Fibroblast of the conjunctiva (primary cell): Measurements from ENCODE around the gene LDLRAD3.

Source experiments
- DNase-seq: peaks from one replicate; pipeline ENCODE4 v3.0.0-alpha.2; 2010; ENCODE audit warnings: low read depth

Gene LDLRAD3

GRCh38 chr11:35962369-35963138, 18.7 kb downstream of the LDLRAD3 start:
- no peak for DNase-seq

- no peak for DNase-seq
These were observed 20.0 kb downstream of the LDLRAD3 start for GRCh38 chr11:35963911-35964310.

DNA sequence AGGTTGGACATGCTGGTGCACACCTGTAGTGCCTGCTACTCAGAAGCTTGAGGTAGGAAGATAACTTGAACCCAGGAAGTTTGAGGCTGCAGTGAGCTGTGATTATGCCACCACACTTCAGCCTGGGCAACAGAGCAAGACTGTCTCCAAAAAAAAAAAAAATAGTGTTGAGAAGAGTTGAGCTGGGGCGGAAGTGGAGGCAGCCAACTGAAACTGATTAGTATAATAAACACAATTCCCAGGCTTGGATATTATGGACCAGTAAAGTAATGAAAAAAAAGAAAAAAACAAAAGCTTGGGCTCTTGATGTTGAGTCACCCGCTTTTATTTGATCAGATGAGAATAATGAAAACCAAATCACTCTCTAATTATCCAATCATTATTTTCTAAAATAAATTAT, 21.0 kb downstream of the LDLRAD3 start:
- DNase-seq, result no peak

DNA sequence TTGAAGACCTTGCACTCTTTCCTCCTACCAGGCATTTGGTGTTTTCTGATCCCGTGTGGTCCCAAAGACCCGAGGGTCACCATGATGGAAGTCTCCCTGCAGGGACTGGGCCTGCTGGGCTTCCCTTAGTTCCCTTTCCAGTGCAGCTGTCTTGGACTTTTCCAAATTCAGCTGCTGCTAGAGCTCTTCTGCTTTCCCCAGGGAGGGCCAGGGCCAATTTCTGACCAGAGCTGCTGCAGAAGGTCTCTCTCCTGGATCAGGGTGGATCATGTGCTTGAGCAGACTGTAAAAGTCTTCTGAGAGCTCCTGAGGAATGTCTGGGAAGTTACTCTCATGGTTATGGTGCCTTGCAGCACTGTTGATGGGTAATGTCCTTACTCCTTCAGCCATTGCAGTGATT, 23.2 kb downstream of the LDLRAD3 start:
- no peak for DNase-seq

GRCh38 chr11:35968386-35969088, 24.7 kb downstream of the LDLRAD3 start:
- DNase-seq, result no peak

DNA sequence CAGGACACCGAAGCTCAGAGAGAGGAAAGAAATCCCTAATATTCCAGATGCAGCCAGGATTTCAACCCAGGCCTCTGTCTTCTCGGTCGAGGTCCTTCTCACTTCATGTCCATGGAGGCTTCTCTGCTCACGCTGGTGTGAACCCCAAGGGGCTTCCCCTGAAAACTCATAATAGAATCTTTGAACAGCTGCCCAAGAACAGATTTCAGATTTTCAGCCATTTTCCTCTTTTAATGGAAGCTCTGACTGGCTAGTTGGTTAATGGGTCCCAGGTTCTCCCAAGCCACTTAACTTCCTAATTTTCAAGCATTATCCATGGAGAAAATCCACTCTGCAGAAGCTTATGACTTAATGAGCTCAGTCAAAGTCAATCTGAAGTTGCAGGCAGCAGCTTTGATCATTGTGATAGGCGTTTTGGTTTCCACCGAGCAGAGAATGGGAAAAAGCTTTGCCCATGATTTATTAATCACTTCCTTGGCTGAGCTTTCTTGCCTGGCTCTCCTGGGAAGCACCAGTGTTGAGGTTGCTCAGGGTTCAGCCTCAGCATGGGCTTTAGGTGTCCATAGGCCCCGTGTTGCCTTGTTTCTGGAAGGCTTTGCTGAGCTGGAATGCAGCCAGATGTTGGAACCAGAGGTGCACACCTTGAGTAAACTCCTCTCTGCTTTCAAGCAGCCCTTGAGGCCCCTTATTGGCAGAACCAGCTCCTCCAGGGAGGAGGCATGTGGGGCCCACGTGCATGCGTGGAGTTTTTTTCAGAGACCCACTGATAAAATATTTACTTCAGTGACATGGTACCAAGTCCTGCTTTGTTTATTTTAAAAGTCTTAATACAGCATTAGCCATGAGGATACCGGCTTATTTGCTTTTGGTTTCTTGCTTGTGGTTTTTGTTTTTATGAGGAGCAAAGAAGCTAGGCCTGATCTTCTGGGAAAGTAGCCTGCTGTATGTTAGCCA, 25.5 kb downstream of the LDLRAD3 start:
- DNase-seq, result no peak

- no peak for DNase-seq
These were observed 26.6 kb downstream of the LDLRAD3 start for GRCh38 chr11:35970445-35970844.

DNA sequence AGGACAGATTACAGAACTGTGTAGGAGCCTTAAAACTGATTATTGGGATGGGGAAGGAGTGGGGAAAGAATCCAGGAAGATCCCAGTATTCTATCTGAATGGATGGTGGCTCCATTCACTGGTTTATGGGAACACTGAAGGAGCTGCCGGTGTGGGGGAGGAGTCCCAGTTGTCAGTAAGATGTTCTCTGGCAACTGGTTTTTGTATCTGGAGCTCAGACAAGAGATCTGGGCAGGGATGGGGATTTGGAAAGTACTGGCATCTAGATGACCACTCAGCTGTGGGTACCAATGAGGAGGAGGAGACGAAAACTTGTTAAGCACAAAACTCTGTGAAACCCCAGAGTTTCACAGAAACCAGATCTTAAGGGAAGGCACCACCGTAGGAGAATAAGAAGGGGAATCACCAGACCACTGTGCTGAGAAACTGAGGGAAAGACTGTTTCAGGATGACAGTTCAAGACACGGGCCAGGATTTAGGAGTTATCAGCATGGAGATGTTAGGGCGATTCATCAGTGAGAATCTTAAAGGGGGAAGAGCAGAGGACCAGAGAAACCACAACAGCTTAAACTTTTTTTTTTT, 28.1 kb downstream of the LDLRAD3 start:
- DNase-seq, result no peak

DNA sequence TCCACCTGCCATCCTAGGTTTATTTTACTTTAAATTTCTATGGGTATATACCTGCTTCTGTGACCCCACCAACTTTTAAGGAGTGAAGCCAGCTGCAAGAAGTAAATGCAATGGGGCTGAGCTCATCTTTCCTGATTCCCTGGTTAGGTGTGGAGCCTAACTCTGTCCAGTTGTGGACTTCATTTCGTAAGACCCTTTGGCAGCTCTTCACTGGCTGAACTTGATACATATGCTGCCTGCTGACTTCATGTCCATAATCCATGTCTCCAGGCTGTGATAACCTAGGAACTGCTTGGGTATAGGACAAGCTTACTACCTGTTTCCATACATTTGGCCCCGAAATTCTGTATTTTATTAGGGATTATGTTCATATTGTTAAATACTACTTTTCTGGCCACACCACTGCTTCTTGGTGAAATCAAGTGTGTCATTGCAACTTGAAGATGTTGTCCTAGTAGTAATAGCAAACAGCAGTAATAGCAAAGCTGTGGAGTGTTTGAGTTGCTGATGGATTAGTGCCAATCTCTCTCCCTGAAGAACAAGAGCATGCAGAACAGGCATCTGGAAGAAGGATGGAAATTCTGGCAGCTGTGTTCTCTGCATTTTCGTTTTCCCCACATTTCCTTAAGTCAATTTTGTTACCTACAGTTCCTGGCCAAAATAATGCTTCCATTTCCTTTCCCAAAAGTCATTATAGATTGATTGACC, 31.2 kb downstream of the LDLRAD3 start:
- DNase-seq, result peak; percentile 54

DNA sequence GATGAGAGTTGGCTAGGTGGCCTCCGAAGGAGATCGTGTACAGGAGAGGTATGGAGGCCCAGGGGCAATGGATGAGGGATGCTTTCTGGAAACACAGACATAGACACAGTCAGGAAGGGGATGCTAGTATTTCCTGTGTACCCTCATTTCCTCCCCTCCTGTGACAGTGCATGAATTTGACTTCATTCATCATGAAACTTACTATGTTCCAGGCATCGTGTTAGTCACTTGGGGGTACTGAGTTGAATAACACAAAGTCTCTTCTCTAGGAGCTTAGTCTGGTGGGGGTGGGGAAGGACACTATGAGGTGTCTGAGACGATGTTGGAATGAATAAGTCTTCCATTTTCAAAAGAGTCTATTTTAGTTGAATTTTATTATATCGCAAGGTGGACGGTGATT, 32.6 kb downstream of the LDLRAD3 start:
- DNase-seq, result no peak

DNA sequence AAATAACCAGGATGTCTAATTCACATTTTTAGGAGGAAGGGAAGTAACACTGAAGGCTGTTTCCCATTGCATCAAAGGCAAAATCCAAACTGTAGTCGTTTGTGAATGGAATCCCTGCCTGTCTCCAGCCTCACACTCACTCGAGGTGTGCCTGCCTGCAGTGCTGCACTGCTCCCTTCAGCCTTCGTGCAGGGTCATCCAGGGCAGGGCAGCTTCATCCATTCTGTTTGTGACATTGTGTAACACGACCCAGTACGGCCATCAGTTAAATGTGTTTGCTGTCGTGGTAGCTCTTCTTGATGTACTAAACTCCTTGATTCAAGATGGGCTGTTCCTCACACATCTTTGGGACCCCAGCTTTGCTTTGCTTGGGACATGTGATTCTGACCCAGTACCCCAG, 34.3 kb downstream of the LDLRAD3 start:
- no peak for DNase-seq

DNA sequence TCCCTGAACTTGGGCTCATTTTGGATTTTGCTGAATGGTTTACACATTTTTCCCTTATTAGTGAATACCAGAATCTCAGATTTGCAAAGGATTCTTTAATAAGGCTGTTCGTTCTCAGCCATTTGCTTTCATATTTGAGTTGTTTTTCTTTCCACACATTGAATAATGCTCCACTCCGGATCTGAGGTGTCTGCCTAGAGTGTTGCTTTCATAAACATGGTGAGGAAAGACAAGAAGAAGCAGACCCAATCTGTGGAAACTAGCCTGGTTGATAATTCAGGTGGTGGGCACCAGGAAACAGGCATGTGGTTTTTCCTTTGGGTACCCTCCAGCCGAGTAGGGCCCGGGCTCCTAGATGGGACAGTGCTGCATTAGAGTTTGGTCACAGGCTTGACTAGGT, 35.0 kb downstream of the LDLRAD3 start:
- no peak for DNase-seq

GRCh38 chr11:35980686-35981390, 37.0 kb downstream of the LDLRAD3 start:
- DNase-seq, result no peak

DNA sequence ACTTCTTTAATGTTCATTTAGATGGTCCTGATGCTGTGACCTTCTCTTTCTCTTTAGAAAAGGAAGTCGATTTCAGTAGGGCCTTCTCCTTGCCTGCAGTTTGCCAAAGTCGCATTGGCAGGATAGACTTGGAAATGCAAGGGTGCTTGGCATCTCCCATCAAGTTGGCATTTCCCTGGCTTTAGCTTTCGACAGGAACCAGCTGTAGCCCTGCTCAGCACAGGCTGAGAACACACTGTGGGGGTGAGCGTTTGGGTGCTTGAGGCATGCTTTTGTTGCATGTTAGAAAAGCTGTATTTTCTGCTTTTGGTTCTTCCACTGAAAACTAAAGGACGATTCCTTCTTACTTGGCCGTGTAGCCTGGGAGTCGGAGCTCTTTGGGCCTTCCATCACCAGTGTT, 37.7 kb downstream of the LDLRAD3 start:
- DNase-seq, result no peak

DNA sequence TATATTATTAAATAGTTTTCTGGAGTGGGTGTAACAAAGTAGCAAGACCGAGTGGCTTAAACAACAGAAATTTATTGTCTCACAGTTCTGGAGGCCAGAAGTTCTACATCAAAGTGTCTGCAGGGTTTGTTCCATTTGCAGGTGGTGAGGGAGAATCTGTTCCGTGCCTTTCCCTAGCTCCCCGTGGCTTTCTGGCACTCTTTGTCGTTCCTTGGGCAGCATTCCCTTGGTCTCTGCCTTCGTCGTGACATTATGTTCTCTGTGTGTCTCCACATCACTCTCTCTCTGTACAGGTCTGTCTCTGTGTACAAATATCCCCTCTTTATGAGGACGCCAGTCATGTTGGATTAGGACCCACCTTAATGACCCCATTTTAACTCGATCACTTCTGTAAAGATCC, 38.2 kb downstream of the LDLRAD3 start:
- DNase-seq, result no peak

- no peak for DNase-seq
These were observed 40.1 kb downstream of the LDLRAD3 start for GRCh38 chr11:35983981-35984380.

DNA sequence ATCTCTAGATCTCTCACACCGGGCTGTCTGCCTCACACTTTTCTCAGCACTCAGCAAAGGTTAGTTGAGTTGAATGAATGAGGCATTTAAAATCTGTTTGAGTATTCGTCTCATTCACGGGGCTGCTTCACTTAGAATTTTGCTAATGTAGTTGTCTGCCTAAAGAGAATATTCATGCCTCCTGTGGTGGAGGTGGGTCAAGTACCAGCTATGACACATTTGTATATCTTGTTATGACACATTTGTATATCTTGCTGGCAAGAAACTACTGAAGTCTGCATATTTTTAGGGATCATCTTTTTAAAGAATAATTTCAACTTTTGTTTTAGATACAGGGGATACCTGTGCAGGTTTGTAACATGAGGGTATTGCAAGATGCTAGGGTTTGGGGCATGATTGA, 43.1 kb downstream of the LDLRAD3 start:
- DNase-seq, result no peak

- no peak for DNase-seq
These were observed 46.3 kb downstream of the LDLRAD3 start for GRCh38 chr11:35990170-35990569.

GRCh38 chr11:35990816-35991215, 47.0 kb downstream of the LDLRAD3 start:
- no peak for DNase-seq

DNA sequence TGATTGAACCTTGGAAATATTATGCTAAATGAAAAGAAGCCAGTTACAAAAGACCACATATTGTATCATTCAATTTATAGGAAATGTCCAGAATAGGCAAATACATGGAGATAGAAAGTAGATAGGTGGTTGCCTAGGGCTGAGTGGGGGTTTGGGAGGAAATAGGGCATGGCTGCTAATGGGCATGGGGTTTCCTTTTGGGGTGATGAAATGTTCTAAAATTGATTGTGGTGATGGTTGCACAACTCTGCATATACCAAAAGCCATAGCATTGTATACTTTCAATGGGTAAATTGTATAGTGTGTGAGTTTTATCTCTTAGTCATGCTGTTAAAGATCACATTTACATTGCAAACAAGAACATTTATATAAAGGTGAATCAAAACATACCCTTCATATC, 48.7 kb downstream of the LDLRAD3 start:
- DNase-seq, result no peak

- no peak for DNase-seq
These were observed 50.6 kb downstream of the LDLRAD3 start for GRCh38 chr11:35994421-35994820.
